Stimulated activated CD8-positive, alpha-beta memory T cell treated with anti-CD3 and anti-CD28 coated beads, Interleukin-12 subunit alpha, Interleukin-12 subunit beta, amount 100 ng/mL, for 4 hours (primary cell): ENCODE measurements around the gene MRPS22.
"Not testable (repeated sequence)": the region's sequence is repeated elsewhere in the genome, so short reads cannot be mapped to it uniquely, and the experiment has no call there.

ENCODE experiments used
- DNase-seq: peaks from one replicate; pipeline ENCODE4 v3.0.0-alpha.2; 2020; ENCODE audit warnings: low read depth

Gene MRPS22

GRCh38 chr3:139312416-139312815, 31.4 kb upstream of the MRPS22 start:
- DNase-seq: no peak

- DNase-seq: no peak
These were observed 30.9 kb upstream of the MRPS22 start for GRCh38 chr3:139312959-139313358.

GRCh38 chr3:139313921-139314320, 29.9 kb upstream of the MRPS22 start:
- no peak for DNase-seq

- DNase-seq: no peak
These were observed 26.6 kb upstream of the MRPS22 start for GRCh38 chr3:139317215-139317614.

- no peak for DNase-seq
These were observed 26.0 kb upstream of the MRPS22 start for GRCh38 chr3:139317660-139318430.

GRCh38 chr3:139318431-139318816, 25.4 kb upstream of the MRPS22 start:
- no peak for DNase-seq

GRCh38 chr3:139318826-139319225, 25.0 kb upstream of the MRPS22 start:
- no peak for DNase-seq

GRCh38 chr3:139319428-139320402, 24.1 kb upstream of the MRPS22 start:
- DNase-seq: no peak

GRCh38 chr3:139320551-139321309, 23.1 kb upstream of the MRPS22 start:
- DNase-seq: no peak

- DNase-seq: no peak
These were observed 21.5 kb upstream of the MRPS22 start for GRCh38 chr3:139322346-139322745.

- DNase-seq: no peak
These were observed 20.7 kb upstream of the MRPS22 start for GRCh38 chr3:139323146-139323545.

GRCh38 chr3:139324456-139324855, 19.4 kb upstream of the MRPS22 start:
- no peak for DNase-seq

- no peak for DNase-seq
These were observed 18.3 kb upstream of the MRPS22 start for GRCh38 chr3:139325551-139325950.

GRCh38 chr3:139326131-139326530, 17.7 kb upstream of the MRPS22 start:
- DNase-seq: no peak

GRCh38 chr3:139326707-139327106, 17.1 kb upstream of the MRPS22 start:
- no peak for DNase-seq

- DNase-seq: no peak
These were observed 16.6 kb upstream of the MRPS22 start for GRCh38 chr3:139327231-139327630.

- DNase-seq: no peak
These were observed 16.0 kb upstream of the MRPS22 start for GRCh38 chr3:139327861-139328260.

- DNase-seq: no peak
These were observed 15.5 kb upstream of the MRPS22 start for GRCh38 chr3:139328356-139328755.

- peak; percentile 62 for DNase-seq
These were observed 14.4 kb upstream of the MRPS22 start for GRCh38 chr3:139329364-139329850.

- DNase-seq: no peak
These were observed 11.7 kb upstream of the MRPS22 start for GRCh38 chr3:139332092-139332491.

GRCh38 chr3:139334675-139335074, 9.1 kb upstream of the MRPS22 start:
- not testable (repeated sequence) for DNase-seq

GRCh38 chr3:139338405-139338804, 5.4 kb upstream of the MRPS22 start:
- no peak for DNase-seq
